Activated T-cell treated with anti-CD3 and anti-CD28 coated beads, Interleukin-2, amount 50 U/mL, for 48 hours (primary cell): ENCODE data around the gene MID1.

ENCODE experiments used
- DNase-seq, 2 experiments: peaks; one replicate each; pipeline ENCODE4 v3.0.0-alpha.2; 2020

The MID1 gene, protein sequence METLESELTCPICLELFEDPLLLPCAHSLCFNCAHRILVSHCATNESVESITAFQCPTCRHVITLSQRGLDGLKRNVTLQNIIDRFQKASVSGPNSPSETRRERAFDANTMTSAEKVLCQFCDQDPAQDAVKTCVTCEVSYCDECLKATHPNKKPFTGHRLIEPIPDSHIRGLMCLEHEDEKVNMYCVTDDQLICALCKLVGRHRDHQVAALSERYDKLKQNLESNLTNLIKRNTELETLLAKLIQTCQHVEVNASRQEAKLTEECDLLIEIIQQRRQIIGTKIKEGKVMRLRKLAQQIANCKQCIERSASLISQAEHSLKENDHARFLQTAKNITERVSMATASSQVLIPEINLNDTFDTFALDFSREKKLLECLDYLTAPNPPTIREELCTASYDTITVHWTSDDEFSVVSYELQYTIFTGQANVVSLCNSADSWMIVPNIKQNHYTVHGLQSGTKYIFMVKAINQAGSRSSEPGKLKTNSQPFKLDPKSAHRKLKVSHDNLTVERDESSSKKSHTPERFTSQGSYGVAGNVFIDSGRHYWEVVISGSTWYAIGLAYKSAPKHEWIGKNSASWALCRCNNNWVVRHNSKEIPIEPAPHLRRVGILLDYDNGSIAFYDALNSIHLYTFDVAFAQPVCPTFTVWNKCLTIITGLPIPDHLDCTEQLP

GRCh38 chrX:10620121-10620699 is at the start of gene MID1:
MID1 (minus strand) TSS chrX:10620585; CDS start chrX:10567547, 53,038 bp downstream.
- peak in 1 of 2 experiments; percentile 19 for DNase-seq

GRCh38 chrX:10667143-10667542 is 46.8 kb upstream of the MID1 start:
- no peak for DNase-seq

- no peak for DNase-seq
Measured at GRCh38 chrX:10666102-10666501, 45.7 kb upstream of the MID1 start.

- no peak for DNase-seq
Measured at GRCh38 chrX:10665681-10666080, 45.3 kb upstream of the MID1 start.

- DNase-seq: no peak
Measured at GRCh38 chrX:10660171-10660570, 39.8 kb upstream of the MID1 start.

- no peak for DNase-seq
Measured at GRCh38 chrX:10656214-10656613, 35.8 kb upstream of the MID1 start.

DNA sequence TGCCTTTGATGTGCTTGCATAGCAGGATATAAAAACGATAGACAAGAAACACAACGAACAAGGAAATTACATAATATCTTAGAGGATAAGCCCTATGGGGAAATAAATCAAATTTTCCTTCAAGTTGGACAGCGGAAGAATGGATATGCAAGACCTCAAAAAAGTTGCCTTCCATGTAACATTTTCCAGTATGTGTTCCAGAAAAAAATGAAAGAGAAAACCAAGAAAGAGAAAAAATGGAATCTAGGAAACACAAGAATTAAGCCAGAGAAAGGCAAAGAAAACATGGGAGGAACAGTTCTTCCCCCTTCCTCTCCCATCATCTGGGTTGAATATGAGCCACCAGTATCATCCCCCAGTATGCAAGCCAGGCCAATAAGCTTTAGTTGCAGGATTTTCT is 34.6 kb upstream of the MID1 start:
- no peak for DNase-seq

GRCh38 chrX:10653302-10653701 is 32.9 kb upstream of the MID1 start:
- DNase-seq: no peak

- DNase-seq: no peak
Measured at GRCh38 chrX:10649265-10649664, 28.9 kb upstream of the MID1 start.

GRCh38 chrX:10648614-10649013 is 28.2 kb upstream of the MID1 start:
- DNase-seq: no peak

DNA sequence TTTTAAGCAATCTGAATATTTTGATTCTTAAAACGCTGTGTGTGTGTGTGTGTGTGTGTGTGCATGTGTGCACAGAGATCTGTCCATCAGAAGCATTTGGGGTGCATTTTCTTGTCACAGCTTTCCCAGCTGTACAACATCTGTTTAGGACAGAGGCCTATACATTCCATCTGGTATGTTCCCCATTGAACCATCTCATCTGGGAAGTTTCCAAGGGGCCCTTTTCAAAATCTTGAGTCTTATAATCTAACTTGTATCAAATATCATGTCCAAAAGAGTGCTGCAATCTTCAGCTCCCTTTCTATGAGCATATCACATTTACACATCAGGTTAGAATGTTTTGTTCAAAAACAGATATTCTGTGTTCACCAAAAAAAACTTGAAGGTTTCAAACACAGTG is 16.5 kb upstream of the MID1 start:
- DNase-seq: no peak

- DNase-seq: no peak
Measured at GRCh38 chrX:10636337-10636736, 16.0 kb upstream of the MID1 start.

DNA sequence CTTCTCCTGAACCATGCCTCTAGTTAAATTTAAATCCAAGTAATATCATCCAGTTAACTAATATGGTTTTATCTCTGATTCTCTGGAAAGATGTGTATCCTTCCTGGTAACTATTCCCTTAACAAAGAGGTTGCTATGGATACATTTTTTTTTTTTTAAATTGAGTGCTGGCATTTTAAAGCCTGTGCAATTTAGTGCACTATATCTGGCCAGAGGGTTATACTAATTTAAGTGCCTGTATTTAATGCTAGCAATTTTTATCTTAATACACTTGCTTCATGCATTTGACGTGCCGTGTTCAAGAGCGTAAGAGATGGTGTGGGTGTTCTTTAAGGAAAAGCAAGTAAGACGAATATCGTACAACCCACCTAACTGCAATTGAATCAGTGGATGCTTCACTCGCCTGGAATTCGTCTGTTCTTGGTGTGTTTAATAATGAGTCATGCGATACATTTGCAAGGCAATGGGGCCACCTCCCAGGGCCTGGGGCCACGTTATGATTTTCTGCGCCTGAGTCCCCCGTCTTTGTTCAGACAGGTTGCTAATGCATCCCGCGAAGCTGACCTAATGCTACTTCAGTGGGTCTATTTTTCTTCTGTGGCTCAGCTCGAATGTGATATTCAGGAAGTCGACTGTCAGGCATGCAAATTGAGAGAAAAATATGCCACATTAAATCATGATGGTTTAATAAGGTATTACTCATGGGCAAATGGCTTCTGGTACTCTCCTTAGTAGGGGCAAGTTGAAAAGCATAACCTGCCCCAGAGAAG is 14.2 kb upstream of the MID1 start:
- DNase-seq: no peak

DNA sequence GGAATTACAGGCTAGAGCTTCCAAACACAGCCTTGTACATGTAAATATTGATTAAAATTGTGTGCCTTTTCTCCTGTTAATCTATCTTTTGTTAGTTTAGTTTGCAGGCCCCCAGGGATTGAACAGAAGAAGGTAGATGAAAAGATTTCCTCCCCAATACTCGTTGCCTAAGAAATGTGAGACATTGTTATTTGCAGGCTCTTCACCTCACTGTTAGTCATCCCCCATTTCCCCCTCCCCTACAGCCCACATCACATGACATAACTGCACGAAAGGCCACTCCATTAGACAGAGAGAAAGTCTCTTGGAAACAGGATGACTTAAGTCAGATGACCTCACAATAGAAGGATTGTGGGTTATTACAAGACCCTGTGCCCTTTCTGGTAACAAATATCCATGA is 13.3 kb upstream of the MID1 start:
- DNase-seq: no peak

DNA sequence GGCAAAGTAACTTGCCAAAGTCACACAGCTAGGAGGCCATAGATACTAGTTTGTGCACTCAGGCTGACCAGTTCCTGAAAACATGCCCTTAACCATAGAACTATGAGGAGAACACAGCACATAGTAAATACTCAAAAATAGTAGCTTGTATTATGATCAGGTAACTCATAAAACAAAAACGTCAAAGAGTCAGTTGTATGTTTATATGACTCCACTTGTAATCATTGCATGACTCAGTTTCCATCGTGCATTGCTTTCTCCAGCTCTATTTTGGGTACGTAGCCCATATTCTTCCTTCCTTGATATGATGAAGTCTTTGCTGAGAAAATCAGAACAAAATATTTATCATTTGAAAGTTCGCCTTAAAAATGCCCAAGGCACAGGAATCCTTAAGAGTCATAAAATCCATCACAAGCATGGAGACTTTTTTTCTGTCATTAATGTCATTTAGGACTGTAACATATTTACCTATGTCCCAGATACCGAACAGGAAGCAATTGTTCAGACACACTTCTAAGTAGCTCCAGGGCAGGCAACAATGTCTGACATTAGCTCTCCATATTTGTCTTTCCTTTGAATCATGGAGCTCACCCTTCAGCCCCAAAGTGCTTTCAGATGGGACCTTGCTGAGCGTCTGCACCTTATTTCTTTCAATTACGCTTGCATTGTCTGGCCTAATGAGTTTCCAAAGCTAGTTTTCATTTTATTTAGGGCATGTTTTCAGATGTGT is 11.2 kb upstream of the MID1 start:
- DNase-seq: no peak

GRCh38 chrX:10630320-10630719 is 9.9 kb upstream of the MID1 start:
- no peak for DNase-seq

- DNase-seq: no peak
Measured at GRCh38 chrX:10629905-10630304, 9.5 kb upstream of the MID1 start.

DNA sequence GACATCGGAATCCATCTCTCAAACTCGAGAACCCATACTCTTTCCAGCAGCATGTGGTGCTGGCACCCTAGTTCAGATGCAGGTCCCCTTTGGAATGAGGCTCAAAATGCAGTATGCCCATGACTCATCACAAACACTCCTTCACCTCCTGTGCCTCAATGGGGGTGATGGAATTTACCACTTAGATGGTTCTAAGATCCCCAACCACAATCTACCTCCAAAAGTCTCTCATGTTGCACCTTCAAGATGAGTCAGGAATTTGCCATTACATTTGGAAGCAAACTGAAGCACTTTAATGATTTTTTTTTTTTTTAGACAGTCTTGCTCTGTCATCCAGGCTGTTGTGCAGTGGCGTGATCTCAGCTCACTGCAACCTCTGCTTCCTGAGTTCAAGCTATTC is 8.5 kb upstream of the MID1 start:
- DNase-seq: no peak

GRCh38 chrX:10622197-10622596 is 1.8 kb upstream of the MID1 start:
- DNase-seq: no peak

DNA sequence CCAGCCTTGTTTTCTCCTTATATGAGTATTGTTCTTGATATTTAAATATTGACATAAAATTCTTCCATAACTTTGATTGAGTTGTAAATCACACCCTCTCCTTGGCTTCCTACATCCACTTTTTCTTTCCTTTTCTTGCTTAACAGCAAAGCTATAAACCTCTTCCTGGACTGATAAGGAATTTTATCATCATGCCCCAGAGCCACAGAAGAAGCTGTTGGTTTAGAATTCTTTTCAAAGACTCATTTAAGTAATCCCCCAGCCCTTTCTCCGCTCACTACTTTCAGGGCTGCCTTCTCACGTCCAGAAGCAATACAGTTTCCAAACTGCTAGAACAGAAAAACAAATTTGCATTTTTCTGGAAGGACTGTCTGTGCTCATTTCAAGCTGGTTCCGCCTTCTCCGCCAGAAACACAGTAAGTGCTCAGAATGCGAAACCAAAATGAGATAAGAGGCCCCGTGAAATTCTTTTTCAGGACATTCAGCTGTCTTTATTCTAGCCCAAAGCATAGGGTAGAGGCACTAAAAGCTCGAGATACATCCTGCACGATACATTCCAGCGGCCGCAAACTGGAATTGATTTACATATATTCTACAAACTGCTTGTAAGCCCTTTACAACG is 849 bp downstream of the MID1 start:
- no peak for DNase-seq

- DNase-seq: no peak
Measured at GRCh38 chrX:10618961-10619360, 1.4 kb downstream of the MID1 start.

DNA sequence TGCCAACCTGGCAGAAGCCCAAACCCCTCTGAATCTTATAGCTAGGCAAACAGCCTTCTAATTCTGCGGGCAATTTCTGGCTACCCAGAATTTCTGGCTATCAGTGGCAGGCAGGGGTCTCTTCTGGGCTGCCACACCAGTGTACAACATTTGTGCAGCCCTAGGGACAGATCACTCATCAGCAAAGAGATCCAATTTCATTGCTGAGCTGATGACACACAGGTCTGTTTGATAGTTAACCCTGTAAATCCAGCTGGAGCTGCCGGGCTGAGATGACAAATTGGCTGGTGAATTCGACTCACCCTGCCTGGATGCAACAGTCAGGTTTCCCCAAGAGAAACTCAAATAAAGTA is 2.4 kb downstream of the MID1 start:
- DNase-seq: no peak
